GM12878 (cell line): ENCODE results near the gene SIX5. TPM values are rescaled to one million over a fixed set of nuclear protein-coding genes. Genes with fewer than 3 reads are reported as not detected.

ENCODE experiments used
- ATAC-seq: fragments of 200-7000 bp; cut with Tn5 transposase; 3 replicates; pipeline ENCODE4 v1.9.1; 2020; ENCODE audit warnings: mild to moderate bottlenecking, moderate library complexity
- BruUV-seq: library from RNA; stranded (reverse); fragments of 400-500 nt; replicated peaks from 2 replicates; lab custom pipeline; 2021; lab: Mats Ljungman, UMichigan
- CTCF ChIA-PET: fragments of 300-600 bp; sonication (Branson Sonifier 250); formaldehyde crosslinking; extraction: SDS; loops from one replicate; lab custom pipeline; 2021; ENCODE audit warnings: inconsistent platforms; lab: Yijun Ruan, JAX
- POLR2A ChIA-PET: fragments of 350-600 bp; formaldehyde crosslinking; extraction: SDS; loops from one replicate; lab custom pipeline; 2021; ENCODE audit warnings: inconsistent platforms; lab: Charles Lee
- RAD21 ChIA-PET: fragments of 300-600 bp; sonication (Branson Sonifier 250); formaldehyde crosslinking; loops from one replicate; lab custom pipeline; 2023; ENCODE audit warnings: antibody characterized with exemption; ENCODE audit not compliant: unreplicated experiment; lab: Charles Lee
- SMC1A ChIA-PET: fragments of 300-600 bp; sonication (Branson Sonifier 250); formaldehyde crosslinking; loops from one replicate; lab custom pipeline; 2023; ENCODE audit not compliant: unreplicated experiment, uncharacterized antibody; lab: Charles Lee
- DNase-seq: peaks from one replicate; pipeline ENCODE4 v3.0.0-alpha.2; 2011; ENCODE audit warnings: low read depth, low spot score
- FAIRE-seq: peaks from 3 replicates; lab custom pipeline; 2011; peaks lifted over from hg19 to GRCh38; lab: Jason Lieb, UNC
- H2AFZ ChIP-seq: 2 replicates; pipeline ENCODE4 v1.6.0; 2011; ENCODE audit warnings: low read depth, low read length, control low read depth; ENCODE audit not compliant: control insufficient read depth
- H3K27ac ChIP-seq: 2 replicates; pipeline ENCODE4 v1.5.1; 2011; ENCODE audit warnings: control low read depth; ENCODE audit not compliant: control insufficient read depth, insufficient read depth
- H3K27me3 ChIP-seq, 2 experiments: replicated peaks in 1 of 2; 2 replicates each; pipeline versions ENCODE4 v1.6.0 to v1.6.1; 2011; ENCODE audit warnings: low read length in 1 of 2; ENCODE audit not compliant: control insufficient read depth in 2 of 2, insufficient read depth in 2 of 2
- H3K36me3 ChIP-seq, 2 experiments: 2 replicates each; pipeline ENCODE4 v1.5.1; 2011; ENCODE audit warnings: low read length in 1 of 2; ENCODE audit not compliant: control insufficient read depth in 2 of 2, insufficient read depth in 2 of 2
- H3K4me1 ChIP-seq: 2 replicates; pipeline ENCODE4 v1.6.1; 2011; ENCODE audit warnings: mild to moderate bottlenecking, low read length, moderate library complexity, mixed read lengths; ENCODE audit not compliant: control insufficient read depth, insufficient read depth
- H3K4me2 ChIP-seq: 2 replicates; pipeline ENCODE4 v1.6.0; 2011; ENCODE audit warnings: control low read depth; ENCODE audit not compliant: control insufficient read depth, insufficient read depth
- H3K4me3 ChIP-seq: fragments of 200-600 bp; sonication (generic); 2 replicates; pipeline ENCODE4 v1.5.1; 2016
- H3K79me2 ChIP-seq: 2 replicates; pipeline ENCODE4 v1.6.0; 2011; ENCODE audit warnings: low read length; ENCODE audit not compliant: control insufficient read depth, insufficient read depth
- H3K9ac ChIP-seq: 2 replicates; pipeline ENCODE4 v1.8.0; 2011; ENCODE audit warnings: low read length, control low read depth, mixed read lengths; ENCODE audit not compliant: control insufficient read depth, insufficient read depth
- H3K9me3 ChIP-seq: replicated peaks from 3 replicates; pipeline ENCODE4 v1.5.1; 2011; ENCODE audit warnings: mild to moderate bottlenecking, low read length; ENCODE audit not compliant: control insufficient read depth, insufficient read depth
- H4K20me1 ChIP-seq: 2 replicates; pipeline ENCODE4 v1.6.0; 2011; ENCODE audit not compliant: control insufficient read depth, insufficient read depth
- BMI1 ChIP-seq: fragments of 450-650 bp; IDR thresholded peaks from 2 replicates; pipeline ENCODE4 v1.6.1; 2016; ENCODE audit warnings: mild to moderate bottlenecking, moderate library complexity, borderline replicate concordance
- IRF4 ChIP-seq: IDR thresholded peaks from 2 replicates; pipeline ENCODE4 v1.6.1; 2011; ENCODE audit warnings: low read depth, low read length
- MTA3 ChIP-seq: IDR thresholded peaks from 2 replicates; pipeline ENCODE4 v1.6.1; 2012; ENCODE audit warnings: low read length, inconsistent platforms, borderline replicate concordance
- MXI1 ChIP-seq: fragments of 150-350 bp; IDR thresholded peaks from 2 replicates; pipeline ENCODE4 v1.6.1; 2011; ENCODE audit warnings: low read depth, mild to moderate bottlenecking, inconsistent platforms, low read length, improper control_type of control experiment
- RFX5 ChIP-seq: IDR thresholded peaks from 2 replicates; pipeline ENCODE4 v1.6.1; 2011; ENCODE audit warnings: low read depth, low read length, improper control_type of control experiment
- RUNX3 ChIP-seq: IDR thresholded peaks from 2 replicates; pipeline ENCODE4 v1.6.1; 2012; ENCODE audit warnings: low read length, inconsistent platforms
- SMAD5 ChIP-seq: IDR thresholded peaks from 2 replicates; pipeline ENCODE4 v1.6.1; 2016; ENCODE audit warnings: antibody characterized with exemption, low read depth
- SMARCA5 ChIP-seq: fragments of 450-650 bp; IDR thresholded peaks from 2 replicates; pipeline ENCODE4 v1.6.1; 2017; ENCODE audit warnings: mild to moderate bottlenecking
- WGBS: methylation state at CpG from one replicate; pipeline ENCODE4 v1.1.6; 2016; ENCODE audit warnings: low lambda C conversion rate; ENCODE audit not compliant: insufficient replicate concordance, insufficient coverage; ENCODE audit errors: missing lambda C conversion rate; 5-methylcytosine and 5-hydroxymethylcytosine counted together
- in situ Hi-C: fragments of 300-500 bp; cut with MboI; formaldehyde crosslinking; loops from 9 replicates; pipeline ENCODE4 v1.14.3; 2018; ENCODE audit warnings: mixed read lengths
- intact Hi-C: fragments of 100-400 bp; cut with micrococcal nuclease; formaldehyde crosslinking; loops from one replicate; pipeline ENCODE4 v1.14.2; 2022; ENCODE audit not compliant: unreplicated experiment
- polyA plus RNA-seq, 11 experiments: library from polyadenylated mRNA; depleted of rRNA in 4 of 11; unstranded in 6 of 11; stranded (reverse) in 5 of 11; fragments of >200 nt; fragmentation: Nextera tagmentation in 4 of 11; fragmentation: Illumina TruSeq in 1 of 11; extraction: Ambion mirVana in 4 of 11; extraction: Trizol in 1 of 11; gene quantifications; 1 replicate in 1 of 11; 2 replicates in 10 of 11; pipeline versions ENCODE4 v1.2.1 to v1.2.3, GENCODE V29; 2011 to 2016; ENCODE audit warnings: inconsistent platforms in 2 of 11, missing spikeins in 2 of 11, low read depth in 1 of 11
- total RNA-seq, 4 experiments: library from RNA; depleted of rRNA in 3 of 4; stranded (reverse); fragments of >200 nt in 3 of 4; fragmentation: Illumina TruSeq in 1 of 4; extraction: Trizol in 1 of 4; gene quantifications; 2 replicates each; pipeline versions ENCODE4 v1.2.1 to v1.2.3, GENCODE V29; 2013 to 2021

Gene SIX5
- total and polyA plus RNA-seq, 10 of the 15 experiments (the other 5 are each of a cell fraction or from before 2014, with no cell fraction given), result 1.9 to 10.5 (median 3.0) TPM; not detected in 2

DNA sequence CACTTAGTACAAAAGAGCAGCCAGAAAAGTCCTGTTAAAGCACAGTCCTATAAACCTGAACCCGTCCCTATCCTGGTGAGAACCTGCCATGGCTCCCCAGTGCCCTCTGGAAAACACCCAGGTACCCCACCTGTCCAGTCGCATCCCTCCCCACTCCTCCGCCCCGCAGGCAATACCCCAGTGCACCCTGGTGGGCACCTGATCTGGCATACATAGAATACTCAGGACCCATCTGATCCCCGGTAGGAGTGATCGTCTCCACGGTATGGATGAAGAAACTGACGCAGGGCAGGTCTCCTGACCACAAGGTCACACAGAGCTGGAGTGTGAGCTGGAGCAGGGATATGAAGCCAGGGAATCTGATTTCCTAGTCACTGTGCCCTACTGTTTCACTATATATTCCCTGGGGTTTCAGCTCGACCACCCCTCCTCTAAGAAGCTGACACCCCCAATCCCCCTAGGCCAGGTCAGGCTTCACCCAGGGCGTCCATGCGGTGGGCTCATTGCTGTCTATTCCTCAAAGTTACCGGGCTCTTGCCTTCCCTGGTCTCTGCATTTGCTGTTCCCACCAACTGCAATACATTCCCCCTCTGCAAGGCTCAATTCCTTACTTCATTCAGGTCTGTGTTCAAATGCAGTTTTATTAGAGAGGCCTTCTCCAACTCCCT lies 50.9 kb downstream of the SIX5 start:
- ChIA-PET RAD21 (interaction anchor here (1.0 to 2.6 kb wide), 10 partner anchors 8 to 132 kb away, joined by 3 to 25 read pairs (median 6); partner anchors contain the start of genes FBXO46, QPCTL, SIX5 and SNRPD2), SMC1A (interaction anchor here (0.6 to 4.9 kb wide), 11 partner anchors 8 to 76 kb away, joined by 3 to 35 read pairs (median 8); partner anchors contain the start of genes FBXO46, QPCTL, SIX5 and SNRPD2), POLR2A (interaction anchor here (0.9 to 5.9 kb wide), 8 partner anchors 9 to 883 kb away, joined by 4 to 58 read pairs (median 16); partner anchors contain the start of genes CALM3, FBXO46, QPCTL and SIX5), CTCF (interaction anchor here (0.8 to 4.8 kb wide), 11 partner anchors 9 to 205 kb away, joined by 3 to 53 read pairs (median 6); partner anchors contain the start of genes FBXO46, GIPR, QPCTL and SIX5)
- Histone ChIP-seq H3K36me3 (peaks cover 8 to 21% of the 10 kb centered on the region in 2 experiments), H3K4me2 (peak overlapping the region; percentile 89), H3K27ac (peak overlapping the region; percentile 97), H4K20me1 (no peaks in the 10 kb centered on the region), H3K4me1 (peaks cover 13% of the 10 kb centered on the region), H3K79me2 (peaks cover 71% of the 10 kb centered on the region), H3K9ac (peak overlapping the region; percentile 81), H3K4me3 (peak overlapping the region; percentile 71), H3K27me3 (no peaks in the 10 kb centered on the region), H3K9me3 (no peaks in the 10 kb centered on the region), H2AFZ (no peak overlapping the region)
- TF ChIP-seq SMAD5, result 0 out of 2 replicates have a peak, but pooled peaks have one; percentile 71
- no peak for TF ChIP-seq RFX5
- TF ChIP-seq BMI1, result no peak
- TF ChIP-seq SMARCA5, result 0 out of 2 replicates have a peak, but pooled peaks have one; percentile 31
- TF ChIP-seq RUNX3, result peak; percentile 28; the same call in 1 of the 2 replicates
- TF ChIP-seq IRF4, result no peak
- 0 out of 2 replicates have a peak, but pooled peaks have one; percentile 6 for TF ChIP-seq MXI1
- TF ChIP-seq MTA3, result peak; percentile 44; the same call in 1 of the 2 replicates
- 39% methylated on average over 12 of the region's 12 CpGs for WGBS
- DNase-seq (no peak), FAIRE-seq (peak; percentile 7), ATAC-seq (peak; percentile 3)
- BruUV-seq, result TSS peak; percentile 97
- in situ Hi-C loops (no loop called here), intact Hi-C loops (no loop called here)
